ENCODE results near the gene PDE7B. TPM values are rescaled to one million over a fixed set of nuclear protein-coding genes. Genes with fewer than 3 reads are reported as not detected.

Gene PDE7B
- total RNA-seq, 1 donor from 2014 or later, result 0.62 TPM

DNA sequence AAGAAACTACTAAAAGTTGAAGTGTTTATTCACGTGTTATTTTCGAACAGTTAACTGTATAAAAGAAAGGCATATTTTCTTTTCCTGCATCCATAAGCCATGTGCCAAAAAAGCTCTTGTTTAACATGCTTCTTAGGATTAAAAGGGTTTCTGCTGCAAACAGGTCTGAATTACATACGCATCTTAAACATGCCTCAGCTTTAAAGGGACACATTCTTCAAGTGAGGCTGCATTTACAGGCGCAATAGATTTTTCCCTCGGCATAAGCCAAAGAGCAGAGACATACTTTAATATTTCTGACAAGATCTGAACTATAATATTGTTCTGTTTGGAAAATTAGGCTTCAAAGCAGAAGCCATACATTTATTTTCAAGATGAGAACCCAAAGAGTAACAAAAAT, 39.4 kb downstream of the PDE7B start:
- Mint-ChIP-seq H3K9me3 (ENCODE audit: unreplicated experiment) (no peaks in the 10 kb centered on the region), H3K36me3 (ENCODE audit: low read depth, unreplicated experiment) (no peaks in the 10 kb centered on the region), H3K27ac (ENCODE audit: unreplicated experiment) (no peak overlapping the region), H3K4me1 (ENCODE audit: unreplicated experiment) (no peaks in the 10 kb centered on the region), H3K4me3 (ENCODE audit: unreplicated experiment) (no peak overlapping the region), H3K27me3 (ENCODE audit: unreplicated experiment) (no peaks in the 10 kb centered on the region)
- TF ChIP-seq, protein P1, sequence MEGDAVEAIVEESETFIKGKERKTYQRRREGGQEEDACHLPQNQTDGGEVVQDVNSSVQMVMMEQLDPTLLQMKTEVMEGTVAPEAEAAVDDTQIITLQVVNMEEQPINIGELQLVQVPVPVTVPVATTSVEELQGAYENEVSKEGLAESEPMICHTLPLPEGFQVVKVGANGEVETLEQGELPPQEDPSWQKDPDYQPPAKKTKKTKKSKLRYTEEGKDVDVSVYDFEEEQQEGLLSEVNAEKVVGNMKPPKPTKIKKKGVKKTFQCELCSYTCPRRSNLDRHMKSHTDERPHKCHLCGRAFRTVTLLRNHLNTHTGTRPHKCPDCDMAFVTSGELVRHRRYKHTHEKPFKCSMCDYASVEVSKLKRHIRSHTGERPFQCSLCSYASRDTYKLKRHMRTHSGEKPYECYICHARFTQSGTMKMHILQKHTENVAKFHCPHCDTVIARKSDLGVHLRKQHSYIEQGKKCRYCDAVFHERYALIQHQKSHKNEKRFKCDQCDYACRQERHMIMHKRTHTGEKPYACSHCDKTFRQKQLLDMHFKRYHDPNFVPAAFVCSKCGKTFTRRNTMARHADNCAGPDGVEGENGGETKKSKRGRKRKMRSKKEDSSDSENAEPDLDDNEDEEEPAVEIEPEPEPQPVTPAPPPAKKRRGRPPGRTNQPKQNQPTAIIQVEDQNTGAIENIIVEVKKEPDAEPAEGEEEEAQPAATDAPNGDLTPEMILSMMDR (IDR thresholded peaks at IDR 0.05; ENCODE audit: unreplicated experiment), result no peak
- DNase-seq (ENCODE audit: low spot score), result no peak

DNA sequence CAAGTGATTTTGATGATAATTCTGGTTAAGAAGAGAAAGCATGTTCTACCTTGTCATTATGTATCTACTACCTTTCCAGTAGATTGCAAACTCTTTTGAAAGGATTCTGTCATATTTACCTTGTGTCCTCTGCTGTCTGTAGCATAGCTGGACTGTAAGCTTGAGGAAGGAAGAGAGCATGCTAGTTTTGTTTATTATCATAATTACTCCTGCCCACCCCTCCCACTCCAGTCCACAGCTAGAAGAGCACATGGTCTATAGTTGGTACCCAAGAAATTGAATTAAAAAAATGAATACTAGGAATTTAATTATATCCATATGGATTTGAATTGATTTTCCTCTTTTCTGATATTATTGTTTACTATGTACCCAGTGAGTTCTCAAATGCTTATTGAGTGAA, 40.2 kb downstream of the PDE7B start:
- H3K9me3 Mint-ChIP-seq (ENCODE audit: unreplicated experiment), result no peaks in the 10 kb centered on the region
- H3K27me3 Mint-ChIP-seq (ENCODE audit: unreplicated experiment), result no peaks in the 10 kb centered on the region
- H3K4me1 Mint-ChIP-seq (ENCODE audit: unreplicated experiment), result no peaks in the 10 kb centered on the region
- DNase-seq (ENCODE audit: low spot score), result no peak
- TF ChIP-seq, protein P1 (IDR thresholded peaks at IDR 0.05; ENCODE audit: unreplicated experiment), result no peak
- H3K27ac Mint-ChIP-seq (ENCODE audit: unreplicated experiment), result no peak overlapping the region
- no peak overlapping the region for H3K4me3 Mint-ChIP-seq (ENCODE audit: unreplicated experiment)
- H3K36me3 Mint-ChIP-seq (ENCODE audit: low read depth, unreplicated experiment), result no peaks in the 10 kb centered on the region

DNA sequence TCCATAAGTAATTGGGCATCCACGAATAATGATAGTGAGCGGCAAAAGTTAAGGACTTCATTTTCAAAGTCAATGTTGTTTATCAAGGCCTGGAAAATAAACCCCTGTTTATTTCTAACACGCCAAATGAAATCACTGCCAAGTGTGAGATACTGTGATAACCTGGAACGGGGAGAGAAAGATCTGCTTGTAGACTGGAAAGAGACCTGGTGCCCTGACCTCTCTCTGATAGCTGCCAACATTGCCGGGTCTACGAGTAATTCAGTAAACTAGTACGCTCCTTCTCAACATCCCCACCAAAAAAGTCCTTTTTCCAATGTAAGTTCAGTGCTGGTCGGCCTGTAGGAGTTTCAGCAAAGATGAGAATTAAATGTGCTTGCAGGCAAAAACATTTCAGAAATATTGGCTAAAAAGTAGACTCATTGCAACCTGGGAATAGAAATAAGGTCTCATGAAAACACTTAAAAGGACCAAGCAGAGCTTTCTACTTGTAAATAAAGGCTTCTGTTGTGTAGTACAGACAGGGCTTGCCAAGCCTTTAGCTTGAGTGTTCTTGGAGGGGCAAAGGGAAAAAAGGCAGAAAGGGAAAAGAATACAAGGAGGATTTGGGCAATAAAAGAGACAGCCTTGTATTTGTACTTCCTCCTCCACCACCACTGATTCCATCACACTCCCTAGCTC, 43.9 kb downstream of the PDE7B start:
- TF ChIP-seq, protein P1 (IDR thresholded peaks at IDR 0.05; ENCODE audit: unreplicated experiment), result no peak
- H3K36me3 Mint-ChIP-seq (ENCODE audit: low read depth, unreplicated experiment), result no peaks in the 10 kb centered on the region
- no peaks in the 10 kb centered on the region for H3K27me3 Mint-ChIP-seq (ENCODE audit: unreplicated experiment)
- DNase-seq (ENCODE audit: low spot score), result no peak
- H3K4me3 Mint-ChIP-seq (ENCODE audit: unreplicated experiment), result no peak overlapping the region
- H3K4me1 Mint-ChIP-seq (ENCODE audit: unreplicated experiment), result no peaks in the 10 kb centered on the region
- H3K27ac Mint-ChIP-seq (ENCODE audit: unreplicated experiment), result no peak overlapping the region
- no peaks in the 10 kb centered on the region for H3K9me3 Mint-ChIP-seq (ENCODE audit: unreplicated experiment)

DNA sequence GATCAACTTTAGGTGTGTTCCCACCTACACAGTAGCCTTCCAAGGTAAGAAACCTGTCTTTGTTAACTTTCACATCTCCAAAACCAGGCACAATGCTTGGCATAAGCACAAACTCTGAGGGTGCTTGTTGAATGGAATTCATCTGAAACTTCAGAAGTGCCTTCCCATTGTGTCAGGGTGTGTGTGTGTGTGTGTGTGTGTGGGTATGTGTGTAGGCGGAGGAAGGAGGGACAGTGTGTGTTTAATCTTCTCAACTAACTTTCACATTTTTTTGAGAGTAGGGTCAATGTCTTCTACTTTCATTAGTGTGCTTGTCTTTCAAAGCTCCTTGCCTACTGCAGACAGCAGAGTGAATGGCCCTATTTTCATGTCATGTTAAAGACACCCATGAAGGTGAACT, 45.6 kb downstream of the PDE7B start:
- Mint-ChIP-seq H3K36me3 (ENCODE audit: low read depth, unreplicated experiment) (no peaks in the 10 kb centered on the region), H3K27me3 (ENCODE audit: unreplicated experiment) (no peaks in the 10 kb centered on the region), H3K27ac (ENCODE audit: unreplicated experiment) (no peak overlapping the region), H3K4me3 (ENCODE audit: unreplicated experiment) (no peak overlapping the region), H3K9me3 (ENCODE audit: unreplicated experiment) (no peaks in the 10 kb centered on the region), H3K4me1 (ENCODE audit: unreplicated experiment) (no peaks in the 10 kb centered on the region)
- DNase-seq (ENCODE audit: low spot score), result no peak
- TF ChIP-seq, protein P1 (IDR thresholded peaks at IDR 0.05; ENCODE audit: unreplicated experiment), result no peak

DNA sequence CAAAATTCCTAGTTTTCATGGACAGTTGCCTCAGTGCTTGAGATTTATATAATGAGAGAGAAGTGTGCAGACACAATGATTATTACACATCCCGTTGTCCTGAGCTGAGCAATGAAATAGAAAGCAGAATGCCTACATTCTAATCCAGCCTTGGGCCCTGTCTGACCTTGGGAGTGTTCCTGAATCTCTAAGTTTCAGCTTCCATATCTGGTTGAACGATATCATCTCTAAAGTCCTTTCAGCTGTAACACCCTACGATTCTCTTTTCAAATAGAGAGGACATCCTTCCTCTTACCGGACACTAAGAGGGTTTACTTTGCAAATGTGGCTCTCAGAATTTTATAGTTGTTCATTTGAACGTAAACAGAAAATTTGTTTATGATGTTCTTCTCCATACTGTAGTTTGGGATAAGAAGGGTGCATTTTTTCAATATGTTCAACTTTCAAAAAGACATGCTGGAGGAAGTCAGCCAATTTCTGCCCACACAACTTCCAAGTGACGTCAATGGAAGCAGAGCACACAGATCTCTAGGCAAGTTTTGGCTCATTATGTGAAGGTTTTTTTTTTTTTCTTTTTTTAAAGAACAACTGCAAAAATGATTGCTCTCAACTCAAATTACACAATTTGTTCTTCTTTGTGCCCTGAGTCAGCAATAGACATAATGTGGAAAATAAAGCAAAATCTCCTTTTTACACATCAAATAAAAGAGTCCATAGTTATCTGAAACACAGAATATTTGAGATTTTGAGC, 50.4 kb downstream of the PDE7B start:
- DNase-seq (ENCODE audit: low spot score), result no peak
- no peaks in the 10 kb centered on the region for H3K4me1 Mint-ChIP-seq (ENCODE audit: unreplicated experiment)
- H3K9me3 Mint-ChIP-seq (ENCODE audit: unreplicated experiment), result no peaks in the 10 kb centered on the region
- H3K36me3 Mint-ChIP-seq (ENCODE audit: low read depth, unreplicated experiment), result no peaks in the 10 kb centered on the region
- TF ChIP-seq, protein P1 (IDR thresholded peaks at IDR 0.05; ENCODE audit: unreplicated experiment), result no peak
- no peak overlapping the region for H3K27ac Mint-ChIP-seq (ENCODE audit: unreplicated experiment)
- no peak overlapping the region for H3K4me3 Mint-ChIP-seq (ENCODE audit: unreplicated experiment)
- no peaks in the 10 kb centered on the region for H3K27me3 Mint-ChIP-seq (ENCODE audit: unreplicated experiment)

All from endothelial cell (in vitro differentiated cells).